ES-I3 (cell line): ENCODE data around the gene SUPV3L1.
"Not testable (repeated sequence)": the region's sequence is repeated elsewhere in the genome, so short reads cannot be mapped to it uniquely, and the experiment has no call there.

Experiments
- H3K36me3 ChIP-seq: 2 replicates; pipeline ENCODE4 v1.6.1; 2013; ENCODE audit warnings: mild to moderate bottlenecking, low read length, control low read depth, moderate library complexity; ENCODE audit not compliant: insufficient read depth
- H3K4me1 ChIP-seq: 2 replicates; pipeline ENCODE4 v1.6.1; 2013; ENCODE audit warnings: mild to moderate bottlenecking, control low read depth, low read length; ENCODE audit not compliant: insufficient read depth
- H3K9ac ChIP-seq: 2 replicates; pipeline ENCODE4 v1.6.1; 2013; ENCODE audit warnings: low read depth, mild to moderate bottlenecking, low read length, moderate library complexity
- H3K9me3 ChIP-seq: 2 replicates; pipeline ENCODE4 v1.6.1; 2013; ENCODE audit warnings: mild to moderate bottlenecking, low read length, moderate library complexity; ENCODE audit not compliant: control insufficient read depth, insufficient read depth

Gene SUPV3L1

GRCh38 chr10:69246581-69247312 is 66.7 kb downstream of the SUPV3L1 start:
- H3K4me1 ChIP-seq = no peaks in the 10 kb centered on the region
- no peak overlapping the region for H3K9ac ChIP-seq
- H3K36me3 ChIP-seq = no peaks in the 10 kb centered on the region
- no peaks in the 10 kb centered on the region for H3K9me3 ChIP-seq

- Histone ChIP-seq H3K36me3 (no peaks in the 10 kb centered on the region), H3K4me1 (no peaks in the 10 kb centered on the region), H3K9ac (no peak overlapping the region), H3K9me3 (no peaks in the 10 kb centered on the region)
These were observed 67.3 kb downstream of the SUPV3L1 start for GRCh38 chr10:69247313-69247710.

GRCh38 chr10:69248117-69248730 is 68.2 kb downstream of the SUPV3L1 start:
- Histone ChIP-seq H3K9ac (no peak overlapping the region), H3K4me1 (no peaks in the 10 kb centered on the region), H3K9me3 (no peaks in the 10 kb centered on the region), H3K36me3 (no peaks in the 10 kb centered on the region)

GRCh38 chr10:69250041-69250440 is 70.0 kb downstream of the SUPV3L1 start:
- H3K4me1 ChIP-seq = no peaks in the 10 kb centered on the region
- H3K9ac ChIP-seq = no peak overlapping the region
- no peaks in the 10 kb centered on the region for H3K9me3 ChIP-seq
- no peaks in the 10 kb centered on the region for H3K36me3 ChIP-seq

- not testable (repeated sequence) for H3K36me3 ChIP-seq, H3K9me3 ChIP-seq, H3K4me1 ChIP-seq, H3K9ac ChIP-seq
These were observed 71.4 kb downstream of the SUPV3L1 start for GRCh38 chr10:69251417-69251816.

- no peaks in the 10 kb centered on the region for H3K4me1 ChIP-seq
- H3K36me3 ChIP-seq = no peaks in the 10 kb centered on the region
- no peaks in the 10 kb centered on the region for H3K9me3 ChIP-seq
- no peak overlapping the region for H3K9ac ChIP-seq
These were observed 73.1 kb downstream of the SUPV3L1 start for GRCh38 chr10:69253171-69253570.

- no peak overlapping the region for H3K9ac ChIP-seq
- no peaks in the 10 kb centered on the region for H3K36me3 ChIP-seq
- no peaks in the 10 kb centered on the region for H3K9me3 ChIP-seq
- no peaks in the 10 kb centered on the region for H3K4me1 ChIP-seq
These were observed 74.8 kb downstream of the SUPV3L1 start for GRCh38 chr10:69254877-69255276.
